A549 (cell line): ENCODE data around the gene PRICKLE1. TPM values are rescaled to one million over a fixed set of nuclear protein-coding genes. Genes with fewer than 3 reads are reported as not detected.
A peak's percentile ranks its signal among the peaks of the same experiment; 100 is the strongest.

ENCODE experiments used
- ATAC-seq, 2 experiments: fragments of 200-7000 bp in 1 of 2; fragments of >200 bp in 1 of 2; cut with Nextera tagmentation in 1 of 2; cut with Tn5 transposase in 1 of 2; 3 replicates each; pipeline versions ENCODE4 v1.8.0 to v1.9.1; 2018 to 2020; ENCODE audit warnings: mild to moderate bottlenecking in 1 of 2, moderate library complexity in 1 of 2
- CTCF ChIA-PET: fragments of 300-600 bp; sonication (Branson Sonifier 250); formaldehyde crosslinking; extraction: SDS; loops from one replicate; lab custom pipeline; 2021; ENCODE audit warnings: antibody characterized with exemption, inconsistent platforms; lab: Yijun Ruan, JAX
- POLR2A ChIA-PET: fragments of 350-600 bp; formaldehyde crosslinking; extraction: SDS; loops from one replicate; lab custom pipeline; 2021; ENCODE audit warnings: antibody characterized with exemption, inconsistent platforms; lab: Yijun Ruan, JAX
- DNase-seq, 2 experiments: peaks; one replicate each; pipeline versions ENCODE4 v3.0.0 to v3.0.0-alpha.2; 2011 to 2016; ENCODE audit warnings: low read depth in 1 of 2, low spot score in 1 of 2
- FAIRE-seq: peaks from 2 replicates; lab custom pipeline; 2011; peaks lifted over from hg19 to GRCh38; lab: Jason Lieb, UNC
- H3K27ac ChIP-seq, 2 experiments: fragments of >200 bp; sonication (Bioruptor Twin); formaldehyde crosslinking; 3 replicates each; pipeline ENCODE4 v1.5.1; 2016 to 2017
- H3K4me1 ChIP-seq: fragments of >200 bp; sonication (Bioruptor Twin); formaldehyde crosslinking; 3 replicates; pipeline ENCODE4 v1.6.1; 2016
- H3K4me2 ChIP-seq: fragments of >200 bp; sonication (Bioruptor Twin); formaldehyde crosslinking; 3 replicates; pipeline ENCODE4 v1.6.1; 2016
- H3K4me3 ChIP-seq: fragments of >200 bp; sonication (Bioruptor Twin); formaldehyde crosslinking; 3 replicates; pipeline ENCODE4 v1.5.1; 2016
- H3K9me3 ChIP-seq: fragments of >200 bp; sonication (Bioruptor Twin); formaldehyde crosslinking; 3 replicates; pipeline ENCODE4 v1.6.1; 2016
- BCL3 ChIP-seq: fragments of >200 bp; sonication (Bioruptor Twin); formaldehyde crosslinking; IDR thresholded peaks from 3 replicates; pipeline ENCODE4 v1.6.1; 2016
- BHLHE40 ChIP-seq: IDR thresholded peaks from 2 replicates; pipeline ENCODE4 v1.6.1; 2012; ENCODE audit warnings: low read depth, low read length, inconsistent platforms
- CBX2 ChIP-seq: fragments of 200-600 bp; sonication (generic); IDR thresholded peaks from 2 replicates; pipeline ENCODE4 v1.6.1; 2016; ENCODE audit warnings: low read depth, mild to moderate bottlenecking, borderline replicate concordance
- CBX8 ChIP-seq: fragments of 200-600 bp; sonication (generic); IDR thresholded peaks from 2 replicates; pipeline ENCODE4 v1.6.1; 2016
- CEBPB ChIP-seq, 2 experiments: fragments of >200 bp in 1 of 2; sonication (Bioruptor Twin) in 1 of 2; formaldehyde crosslinking in 1 of 2; IDR thresholded peaks; 2 replicates each; pipeline ENCODE4 v1.6.1; 2012 to 2016
- CTCF ChIP-seq: fragments of >200 bp; sonication (Bioruptor Twin); formaldehyde crosslinking; IDR thresholded peaks from 3 replicates; pipeline ENCODE4 v1.5.1; 2016
- EHMT2 ChIP-seq: fragments of 200-600 bp; sonication (generic); IDR thresholded peaks from 2 replicates; pipeline ENCODE4 v1.6.1; 2016; ENCODE audit warnings: antibody characterized with exemption, low read depth, mild to moderate bottlenecking, moderate library complexity
- ESRRA ChIP-seq: fragments of 150-350 bp; IDR thresholded peaks from 2 replicates; pipeline ENCODE4 v1.6.1; 2014; ENCODE audit warnings: mild to moderate bottlenecking, low read length, borderline replicate concordance
- GATA3 ChIP-seq: IDR thresholded peaks from 2 replicates; pipeline ENCODE4 v1.6.1; 2012; ENCODE audit warnings: borderline replicate concordance
- HDAC2 ChIP-seq: fragments of 200-600 bp; sonication (generic); IDR thresholded peaks from 2 replicates; pipeline ENCODE4 v1.6.1; 2016
- HEYL ChIP-seq: fragments of 250-450 bp; sonication (Bioruptor Pico); IDR thresholded peaks from 2 replicates; pipeline ENCODE4 v1.8.0; 2021; ENCODE audit warnings: mild to moderate bottlenecking, moderate library complexity
- HMGXB4 ChIP-seq: fragments of 250-450 bp; sonication (Bioruptor Pico); IDR thresholded peaks from 2 replicates; pipeline ENCODE4 v1.5.0; 2021; ENCODE audit warnings: mild to moderate bottlenecking, moderate library complexity, borderline replicate concordance
- JUN ChIP-seq, 2 experiments: fragments of >200 bp; sonication (Bioruptor Twin); formaldehyde crosslinking; IDR thresholded peaks; 2 replicates in 1 of 2; 3 replicates in 1 of 2; pipeline ENCODE4 v1.6.1; 2016 to 2017
- KDM5A ChIP-seq: fragments of 200-600 bp; sonication (generic); IDR thresholded peaks from 2 replicates; pipeline ENCODE4 v1.6.1; 2016; ENCODE audit warnings: antibody characterized with exemption, mild to moderate bottlenecking
- MYC ChIP-seq: IDR thresholded peaks from 2 replicates; pipeline ENCODE4 v1.6.1; 2012; ENCODE audit warnings: mild to moderate bottlenecking, inconsistent platforms, low read length, improper control_type of control experiment, borderline replicate concordance
- NPAS2 ChIP-seq: fragments of 250-450 bp; sonication (Bioruptor Pico); IDR thresholded peaks from 2 replicates; pipeline ENCODE4 v1.8.0; 2022; ENCODE audit warnings: mild to moderate bottlenecking, moderate library complexity, borderline replicate concordance
- PHF8 ChIP-seq: fragments of 200-600 bp; sonication (generic); IDR thresholded peaks from 2 replicates; pipeline ENCODE4 v1.6.1; 2016; ENCODE audit warnings: low read depth, mild to moderate bottlenecking, antibody characterized with exemption, moderate library complexity, borderline replicate concordance
- POLR2A ChIP-seq: IDR thresholded peaks from 2 replicates; pipeline ENCODE4 v1.6.1; 2012; ENCODE audit warnings: mild to moderate bottlenecking, low read length
- POLR2AphosphoS2 ChIP-seq: conservative IDR thresholded peaks from 2 replicates; pipeline ENCODE4 v1.6.1; 2012; ENCODE audit warnings: low read length, improper control_type of control experiment, inconsistent platforms
- RFX5 ChIP-seq: fragments of 450-650 bp; IDR thresholded peaks from 2 replicates; pipeline ENCODE4 v1.7.1; 2014; ENCODE audit warnings: antibody characterized with exemption, mild to moderate bottlenecking, moderate library complexity
- SMC3 ChIP-seq: fragments of >200 bp; sonication (Bioruptor Twin); formaldehyde crosslinking; IDR thresholded peaks from 3 replicates; pipeline ENCODE4 v1.6.1; 2018; ENCODE audit warnings: inconsistent platforms
- TP53 ChIP-seq: fragments of 250-450 bp; sonication (Bioruptor Pico); IDR thresholded peaks from 2 replicates; pipeline ENCODE4 v1.5.0; 2021; ENCODE audit warnings: mild to moderate bottlenecking, moderate library complexity
- ZFP36 ChIP-seq: fragments of 450-650 bp; IDR thresholded peaks from 2 replicates; pipeline ENCODE4 v1.6.1; 2014; ENCODE audit warnings: borderline replicate concordance; ENCODE audit not compliant: partially characterized antibody
- ZNF302 ChIP-seq: fragments of 250-450 bp; sonication (Bioruptor Pico); IDR thresholded peaks from 2 replicates; pipeline ENCODE4 v1.9.0; 2021; ENCODE audit warnings: inconsistent platforms, mild to moderate bottlenecking, moderate library complexity
- WGBS: methylation state at CpG from one replicate; pipeline ENCODE4 v1.1.6; 2017; ENCODE audit errors: missing lambda C conversion rate; 5-methylcytosine and 5-hydroxymethylcytosine counted together
- polyA minus RNA-seq: library from RNA; depleted of rRNA, polyadenylated mRNA; stranded (reverse); fragments of >200 nt; gene quantifications from 2 replicates; pipeline ENCODE4 v1.2.3, GENCODE V29; 2011; rRNA and poly(A)+ RNA removed
- polyA plus RNA-seq, 4 experiments: library from polyadenylated mRNA; depleted of rRNA in 3 of 4; stranded (reverse); fragments of >200 nt; fragmentation: RNase III in 1 of 4; extraction: RNeasy Plus Mini Kit Qiagen cat#74134 plus additional on column Dnase treatment in 1 of 4; gene quantifications; 2 replicates in 3 of 4; 3 replicates in 1 of 4; pipeline ENCODE4 v1.2.3, GENCODE V29; 2011 to 2017
- TF ChIP-seq, protein P1 (sequence below): IDR thresholded peaks from 2 replicates; pipeline ENCODE4 v1.6.1; 2012
- TF ChIP-seq, protein P2 (sequence below): IDR thresholded peaks from 2 replicates; pipeline ENCODE4 v1.6.1; 2012

Gene PRICKLE1
- polyA plus RNA-seq (2011; rRNA removed) (1.4 and 1.8 TPM in 2 replicates), polyA plus RNA-seq (2017; fragmentation: RNase III; extraction: RNeasy Plus Mini Kit Qiagen cat#74134 plus additional on column Dnase treatment) (1.1 to 1.5 TPM (median 1.4 TPM) in 3 replicates), polyA minus RNA-seq (1.6 and 4.1 TPM in 2 replicates)
- polyA plus RNA-seq (2012; cell fraction: cytosol; rRNA removed): 0.21 and 0.45 TPM in 2 replicates
- polyA plus RNA-seq (2012; cell fraction: nucleus; rRNA removed): 0.10 and 0.45 TPM in 2 replicates

GRCh38 chr12:42589465-42590329 is at the start of gene PRICKLE1:
Gene PRICKLE1, minus strand, starts transcription at chr12:42589746. Its CDS starts 117,230 bp downstream, at chr12:42472516.
- DNase-seq: peak; percentile 24 to 25
- WGBS: under 1% methylated on average over 21 of the region's 107 CpGs
- CTCF ChIA-PET: no interaction called here
- TF ChIP-seq CBX8 (no peak), SMC3 (no peak; the same call in 2 of the 3 replicates), JUN (IDR thresholded peaks at IDR 0.05) (peak in 1 of 2 experiments; percentile 22; a peak in 1 of 5 replicates), GATA3 (no peak), ZNF302 (no peak), RFX5 (no peak), KDM5A (no peak)
- TF ChIP-seq, protein P1, sequence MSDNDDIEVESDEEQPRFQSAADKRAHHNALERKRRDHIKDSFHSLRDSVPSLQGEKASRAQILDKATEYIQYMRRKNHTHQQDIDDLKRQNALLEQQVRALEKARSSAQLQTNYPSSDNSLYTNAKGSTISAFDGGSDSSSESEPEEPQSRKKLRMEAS: 0 out of 2 replicates have a peak, but pooled peaks have one; percentile 37
- TF ChIP-seq, all 56 proteins: peak for 2
- Histone ChIP-seq H3K4me3 (peak within 1 kb of the TSS; percentile 73), H3K27ac (peak within 1 kb of the TSS; percentile 54 to 84), H3K4me1 (peaks cover 18% of the 10 kb centered on the region; the same call in 1 of the 3 replicates), H3K4me2 (peak within 1 kb of the TSS; percentile 99), H3K9me3 (no peaks in the 10 kb centered on the region)
- ATAC-seq (peak; percentile 82 to 86), FAIRE-seq (no peak)
- POLR2A ChIA-PET: no interaction called here

- H3K4me1 ChIP-seq: no peaks in the 10 kb centered on the region
- CTCF ChIA-PET: interaction anchor here (1.1 to 1.7 kb wide), 2 partner anchors 8 to 11 kb away, joined by 3 to 4 read pairs; no protein-coding TSS in a partner anchor
- H3K4me2 ChIP-seq: no peak overlapping the region
- ATAC-seq: no peak
- FAIRE-seq: no peak
- TF ChIP-seq HDAC2 (no peak), BCL3 (no peak), TP53 (CRISPR knock-in tag) (no peak), HEYL (CRISPR knock-in tag) (no peak), MYC (no peak), ZFP36 (no peak), RFX5 (no peak), POLR2AphosphoS2 (no peak), KDM5A (no peak), EHMT2 (no peak), CTCF (no peak), POLR2A (no peak), CEBPB (IDR thresholded peaks at IDR 0.05) (no peak), HMGXB4 (CRISPR knock-in tag) (no peak), ESRRA (no peak), CBX2 (no peak), PHF8 (no peak), BHLHE40 (no peak), NPAS2 (CRISPR knock-in tag) (no peak)
- TF ChIP-seq, protein P2, sequence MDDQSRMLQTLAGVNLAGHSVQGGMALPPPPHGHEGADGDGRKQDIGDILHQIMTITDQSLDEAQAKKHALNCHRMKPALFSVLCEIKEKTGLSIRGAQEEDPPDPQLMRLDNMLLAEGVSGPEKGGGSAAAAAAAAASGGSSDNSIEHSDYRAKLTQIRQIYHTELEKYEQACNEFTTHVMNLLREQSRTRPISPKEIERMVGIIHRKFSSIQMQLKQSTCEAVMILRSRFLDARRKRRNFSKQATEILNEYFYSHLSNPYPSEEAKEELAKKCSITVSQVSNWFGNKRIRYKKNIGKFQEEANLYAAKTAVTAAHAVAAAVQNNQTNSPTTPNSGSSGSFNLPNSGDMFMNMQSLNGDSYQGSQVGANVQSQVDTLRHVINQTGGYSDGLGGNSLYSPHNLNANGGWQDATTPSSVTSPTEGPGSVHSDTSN: no peak
- no peak for DNase-seq
- H3K9me3 ChIP-seq: no peaks in the 10 kb centered on the region
- no peak overlapping the region for H3K27ac ChIP-seq
- POLR2A ChIA-PET: no interaction called here
- WGBS: 35% methylated on average over 4 of the region's 4 CpGs
- H3K4me3 ChIP-seq: no peak overlapping the region
Measured at GRCh38 chr12:42638697-42639096, 49.2 kb upstream of the PRICKLE1 start.
